ENCODE results near the gene TLE1. TPM values are rescaled to one million over a fixed set of nuclear protein-coding genes. Genes with fewer than 3 reads are reported as not detected.

Gene TLE1
- polyA plus RNA-seq, 4 donors: 5.9 to 28.6 (median 18.8) TPM

GRCh38 chr9:81671880-81672280, 17.5 kb downstream of the TLE1 start:
- H3K27me3 ChIP-seq (ENCODE audit: control insufficient read depth in 3 of 3, insufficient read depth in 3 of 3, low read length in 3 of 3): no peaks in the 10 kb centered on the region
- DNase-seq: peak in 1 of 2 donors; percentile 42
- H3K4me3 ChIP-seq (ENCODE audit: low read depth in 1 of 3, low read length in 3 of 3): no peak overlapping the region
- H3K27ac ChIP-seq (ENCODE audit: low read depth in 1 of 3, low read length in 2 of 3): no peak overlapping the region
- WGBS, 3 donors: 61 to 86% (median 66%) methylated on average over 3 of the region's 3 CpGs
- FAIRE-seq: no peak
- H3K9me3 ChIP-seq (ENCODE audit: control insufficient read depth in 2 of 2, insufficient read depth in 1 of 2, low read depth in 1 of 2, low read length in 1 of 2): no peaks in the 10 kb centered on the region
- H3K4me1 ChIP-seq (ENCODE audit: control insufficient read depth in 3 of 3, insufficient read depth in 2 of 3, low read depth in 1 of 3, low read length in 2 of 3): peaks cover 2 to 8% (median 3%) of the 10 kb centered on the region in 3 donors
- H3K36me3 ChIP-seq (ENCODE audit: control insufficient read depth in 3 of 3, insufficient read depth in 2 of 3, low read depth in 1 of 3, low read length in 3 of 3): peaks cover 0 to 24% (median 2%) of the 10 kb centered on the region in 3 donors

GRCh38 chr9:81669866-81670265, 19.5 kb downstream of the TLE1 start:
- WGBS, 3 donors: 47 to 67% (median 51%) methylated on average over 6 of the region's 6 CpGs

GRCh38 chr9:81669041-81669651, 20.2 kb downstream of the TLE1 start:
- H3K4me1 ChIP-seq (ENCODE audit: control insufficient read depth in 3 of 3, insufficient read depth in 2 of 3, low read depth in 1 of 3, low read length in 2 of 3): peaks cover 2 to 17% (median 8%) of the 10 kb centered on the region in 3 donors
- no peaks in the 10 kb centered on the region for H3K27me3 ChIP-seq (ENCODE audit: control insufficient read depth in 3 of 3, insufficient read depth in 3 of 3, low read length in 3 of 3)
- H3K4me3 ChIP-seq (ENCODE audit: low read depth in 1 of 3, low read length in 3 of 3): no peak overlapping the region
- DNase-seq: peak; percentile 39 to 61
- H3K9me3 ChIP-seq (ENCODE audit: control insufficient read depth in 2 of 2, insufficient read depth in 1 of 2, low read depth in 1 of 2, low read length in 1 of 2): no peaks in the 10 kb centered on the region
- 19 to 31% (median 27%) methylated on average over 5 of the region's 5 CpGs for WGBS, 3 donors
- FAIRE-seq: no peak
- H3K36me3 ChIP-seq (ENCODE audit: control insufficient read depth in 3 of 3, insufficient read depth in 2 of 3, low read depth in 1 of 3, low read length in 3 of 3): peaks cover 0 to 24% (median 2%) of the 10 kb centered on the region in 3 donors
- H3K27ac ChIP-seq (ENCODE audit: low read depth in 1 of 3, low read length in 2 of 3): no peak overlapping the region

More at GRCh38 chr9:81669866-81670265, 19.5 kb downstream of the TLE1 start:
- FAIRE-seq (no peak), DNase-seq (no peak)
- H3K27me3 ChIP-seq (ENCODE audit: control insufficient read depth in 3 of 3, insufficient read depth in 3 of 3, low read length in 3 of 3): no peaks in the 10 kb centered on the region
- peaks cover 0 to 21% (median 2%) of the 10 kb centered on the region in 3 donors for H3K36me3 ChIP-seq (ENCODE audit: control insufficient read depth in 3 of 3, insufficient read depth in 2 of 3, low read depth in 1 of 3, low read length in 3 of 3)
- H3K4me3 ChIP-seq (ENCODE audit: low read depth in 1 of 3, low read length in 3 of 3): no peak overlapping the region
- peaks cover 2 to 15% (median 8%) of the 10 kb centered on the region in 3 donors for H3K4me1 ChIP-seq (ENCODE audit: control insufficient read depth in 3 of 3, insufficient read depth in 2 of 3, low read depth in 1 of 3, low read length in 2 of 3)
- no peaks in the 10 kb centered on the region for H3K9me3 ChIP-seq (ENCODE audit: control insufficient read depth in 2 of 2, insufficient read depth in 1 of 2, low read depth in 1 of 2, low read length in 1 of 2)
- H3K27ac ChIP-seq (ENCODE audit: low read depth in 1 of 3, low read length in 2 of 3): no peak overlapping the region

GRCh38 chr9:81666123-81666522, 23.2 kb downstream of the TLE1 start:
- 87 to 95% (median 92%) methylated on average over 4 of the region's 4 CpGs for WGBS, 3 donors
- FAIRE-seq: no peak
- Histone ChIP-seq H3K4me3 (ENCODE audit: low read depth in 1 of 3, low read length in 3 of 3) (no peak overlapping the region), H3K4me1 (ENCODE audit: control insufficient read depth in 3 of 3, insufficient read depth in 2 of 3, low read depth in 1 of 3, low read length in 2 of 3) (peaks cover 2 to 17% (median 8%) of the 10 kb centered on the region in 3 donors), H3K9me3 (ENCODE audit: control insufficient read depth in 2 of 2, insufficient read depth in 1 of 2, low read depth in 1 of 2, low read length in 1 of 2) (no peaks in the 10 kb centered on the region), H3K27me3 (ENCODE audit: control insufficient read depth in 3 of 3, insufficient read depth in 3 of 3, low read length in 3 of 3) (no peaks in the 10 kb centered on the region), H3K36me3 (ENCODE audit: control insufficient read depth in 3 of 3, insufficient read depth in 2 of 3, low read depth in 1 of 3, low read length in 3 of 3) (peaks cover 0 to 17% (median 0%) of the 10 kb centered on the region in 3 donors), H3K27ac (ENCODE audit: low read depth in 1 of 3, low read length in 2 of 3) (no peak overlapping the region)
- no peak for DNase-seq

- WGBS, 3 donors: 39 to 51% (median 50%) methylated on average over 6 of the region's 6 CpGs
- FAIRE-seq (no peak), DNase-seq (peak in 1 of 2 donors; percentile 21)
- H3K4me1 ChIP-seq (ENCODE audit: control insufficient read depth in 3 of 3, insufficient read depth in 2 of 3, low read depth in 1 of 3, low read length in 2 of 3): peaks cover 2 to 17% (median 8%) of the 10 kb centered on the region in 3 donors
- no peak overlapping the region for H3K27ac ChIP-seq (ENCODE audit: low read depth in 1 of 3, low read length in 2 of 3)
- H3K27me3 ChIP-seq (ENCODE audit: control insufficient read depth in 3 of 3, insufficient read depth in 3 of 3, low read length in 3 of 3): no peaks in the 10 kb centered on the region
- peaks cover 0 to 12% (median 0%) of the 10 kb centered on the region in 3 donors for H3K36me3 ChIP-seq (ENCODE audit: control insufficient read depth in 3 of 3, insufficient read depth in 2 of 3, low read depth in 1 of 3, low read length in 3 of 3)
- H3K4me3 ChIP-seq (ENCODE audit: low read depth in 1 of 3, low read length in 3 of 3): no peak overlapping the region
- no peaks in the 10 kb centered on the region for H3K9me3 ChIP-seq (ENCODE audit: control insufficient read depth in 2 of 2, insufficient read depth in 1 of 2, low read depth in 1 of 2, low read length in 1 of 2)
These were observed 23.9 kb downstream of the TLE1 start for GRCh38 chr9:81665322-81665871.

- FAIRE-seq (no peak), DNase-seq (no peak)
- Histone ChIP-seq H3K27ac (ENCODE audit: low read depth in 1 of 3, low read length in 2 of 3) (no peak overlapping the region), H3K4me1 (ENCODE audit: control insufficient read depth in 3 of 3, insufficient read depth in 2 of 3, low read depth in 1 of 3, low read length in 2 of 3) (peaks cover 2 to 17% (median 8%) of the 10 kb centered on the region in 3 donors), H3K9me3 (ENCODE audit: control insufficient read depth in 2 of 2, insufficient read depth in 1 of 2, low read depth in 1 of 2, low read length in 1 of 2) (no peaks in the 10 kb centered on the region), H3K36me3 (ENCODE audit: control insufficient read depth in 3 of 3, insufficient read depth in 2 of 3, low read depth in 1 of 3, low read length in 3 of 3) (peaks cover 0 to 12% (median 0%) of the 10 kb centered on the region in 3 donors), H3K27me3 (ENCODE audit: control insufficient read depth in 3 of 3, insufficient read depth in 3 of 3, low read length in 3 of 3) (no peaks in the 10 kb centered on the region), H3K4me3 (ENCODE audit: low read depth in 1 of 3, low read length in 3 of 3) (no peak overlapping the region)
- 61 to 68% (median 63%) methylated on average over 6 of the region's 6 CpGs for WGBS, 3 donors
These were observed 24.6 kb downstream of the TLE1 start for GRCh38 chr9:81664638-81665222.

GRCh38 chr9:81661339-81661738, 28.0 kb downstream of the TLE1 start:
- FAIRE-seq: no peak
- no peak for DNase-seq
- H3K4me1 ChIP-seq (ENCODE audit: control insufficient read depth in 3 of 3, insufficient read depth in 2 of 3, low read depth in 1 of 3, low read length in 2 of 3): peaks cover 0 to 17% (median 0%) of the 10 kb centered on the region in 3 donors

GRCh38 chr9:81656871-81657337, 32.4 kb downstream of the TLE1 start:
- WGBS, 3 donors: 69 to 80% (median 80%) methylated on average over 1 of the region's 1 CpG

More at GRCh38 chr9:81661339-81661738, 28.0 kb downstream of the TLE1 start:
- Histone ChIP-seq H3K4me3 (ENCODE audit: low read depth in 1 of 3, low read length in 3 of 3) (no peak overlapping the region), H3K27me3 (ENCODE audit: control insufficient read depth in 3 of 3, insufficient read depth in 3 of 3, low read length in 3 of 3) (no peaks in the 10 kb centered on the region), H3K9me3 (ENCODE audit: control insufficient read depth in 2 of 2, insufficient read depth in 1 of 2, low read depth in 1 of 2, low read length in 1 of 2) (no peaks in the 10 kb centered on the region), H3K36me3 (ENCODE audit: control insufficient read depth in 3 of 3, insufficient read depth in 2 of 3, low read depth in 1 of 3, low read length in 3 of 3) (peaks cover 0 to 8% (median 0%) of the 10 kb centered on the region in 3 donors), H3K27ac (ENCODE audit: low read depth in 1 of 3, low read length in 2 of 3) (no peak overlapping the region)
- 57 to 79% (median 62%) methylated on average over 3 of the region's 3 CpGs for WGBS, 3 donors

More at GRCh38 chr9:81656871-81657337, 32.4 kb downstream of the TLE1 start:
- no peak for DNase-seq
- no peak for FAIRE-seq
- H3K36me3 ChIP-seq (ENCODE audit: control insufficient read depth in 3 of 3, insufficient read depth in 2 of 3, low read depth in 1 of 3, low read length in 3 of 3): peaks cover 0 to 6% (median 4%) of the 10 kb centered on the region in 3 donors
- H3K4me1 ChIP-seq (ENCODE audit: control insufficient read depth in 3 of 3, insufficient read depth in 2 of 3, low read depth in 1 of 3, low read length in 2 of 3): peaks cover 0 to 8% (median 3%) of the 10 kb centered on the region in 3 donors
- H3K27ac ChIP-seq (ENCODE audit: low read depth in 1 of 3, low read length in 2 of 3): no peak overlapping the region
- H3K9me3 ChIP-seq (ENCODE audit: control insufficient read depth in 2 of 2, insufficient read depth in 1 of 2, low read depth in 1 of 2, low read length in 1 of 2): no peaks in the 10 kb centered on the region
- no peak overlapping the region for H3K4me3 ChIP-seq (ENCODE audit: low read depth in 1 of 3, low read length in 3 of 3)
- H3K27me3 ChIP-seq (ENCODE audit: control insufficient read depth in 3 of 3, insufficient read depth in 3 of 3, low read length in 3 of 3): no peaks in the 10 kb centered on the region
